Lung microvascular endothelial cell (primary cell): ENCODE results near the gene CAPRIN1. TPM values are rescaled to one million over a fixed set of nuclear protein-coding genes. Genes with fewer than 3 reads are reported as not detected.

Experiments used
- DNase-seq, 2 donors: peaks; one replicate each; pipeline versions ENCODE4 v3.0.0 to v3.0.0-alpha.2; 2010; ENCODE audit warnings: low read depth in 2 of 2
- total RNA-seq: library from RNA; depleted of rRNA; stranded (reverse); fragments of >200 nt; gene quantifications from 2 replicates; pipeline ENCODE4 v1.2.1, GENCODE V29; 2014

The CAPRIN1 gene, protein sequence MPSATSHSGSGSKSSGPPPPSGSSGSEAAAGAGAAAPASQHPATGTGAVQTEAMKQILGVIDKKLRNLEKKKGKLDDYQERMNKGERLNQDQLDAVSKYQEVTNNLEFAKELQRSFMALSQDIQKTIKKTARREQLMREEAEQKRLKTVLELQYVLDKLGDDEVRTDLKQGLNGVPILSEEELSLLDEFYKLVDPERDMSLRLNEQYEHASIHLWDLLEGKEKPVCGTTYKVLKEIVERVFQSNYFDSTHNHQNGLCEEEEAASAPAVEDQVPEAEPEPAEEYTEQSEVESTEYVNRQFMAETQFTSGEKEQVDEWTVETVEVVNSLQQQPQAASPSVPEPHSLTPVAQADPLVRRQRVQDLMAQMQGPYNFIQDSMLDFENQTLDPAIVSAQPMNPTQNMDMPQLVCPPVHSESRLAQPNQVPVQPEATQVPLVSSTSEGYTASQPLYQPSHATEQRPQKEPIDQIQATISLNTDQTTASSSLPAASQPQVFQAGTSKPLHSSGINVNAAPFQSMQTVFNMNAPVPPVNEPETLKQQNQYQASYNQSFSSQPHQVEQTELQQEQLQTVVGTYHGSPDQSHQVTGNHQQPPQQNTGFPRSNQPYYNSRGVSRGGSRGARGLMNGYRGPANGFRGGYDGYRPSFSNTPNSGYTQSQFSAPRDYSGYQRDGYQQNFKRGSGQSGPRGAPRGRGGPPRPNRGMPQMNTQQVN
- 119 and 133 TPM in 2 replicates for total RNA-seq

DNA sequence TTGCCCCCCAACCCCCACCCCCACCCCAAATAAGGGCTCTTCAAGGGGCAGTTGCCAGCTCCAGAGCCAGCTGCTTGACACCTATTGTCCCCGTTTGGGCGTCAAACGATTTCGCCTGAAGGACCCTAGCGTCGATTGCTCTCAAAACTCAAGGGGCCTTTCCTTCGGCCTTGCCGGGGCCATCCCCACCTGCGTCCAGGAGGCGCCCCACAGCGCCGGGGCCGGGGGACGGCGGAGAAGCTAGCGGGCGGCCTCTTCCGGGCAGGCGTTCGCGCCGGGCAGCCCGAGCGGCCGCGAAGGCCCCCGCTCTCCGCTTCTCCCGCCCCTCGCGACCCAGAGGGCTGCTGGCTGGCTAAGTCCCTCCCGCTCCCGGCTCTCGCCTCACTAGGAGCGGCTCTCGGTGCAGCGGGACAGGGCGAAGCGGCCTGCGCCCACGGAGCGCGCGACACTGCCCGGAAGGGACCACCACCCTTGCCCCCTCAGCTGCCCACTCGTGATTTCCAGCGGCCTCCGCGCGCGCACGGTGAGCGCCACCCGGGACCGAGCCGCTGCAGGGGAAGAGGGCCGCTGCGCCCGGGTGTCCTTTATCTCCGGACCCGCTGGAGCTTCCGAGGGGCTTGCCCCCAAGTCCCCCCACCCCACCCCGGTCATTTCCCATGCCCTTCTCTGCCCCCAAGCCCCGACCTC, at the start of gene CAPRIN1:
TSS of gene CAPRIN1 (plus strand) at position 383 of the 687 bp plus-strand sequence. CDS start 690 bp downstream, outside the sequence.
- peak; percentile 89 to 92 for DNase-seq

DNA sequence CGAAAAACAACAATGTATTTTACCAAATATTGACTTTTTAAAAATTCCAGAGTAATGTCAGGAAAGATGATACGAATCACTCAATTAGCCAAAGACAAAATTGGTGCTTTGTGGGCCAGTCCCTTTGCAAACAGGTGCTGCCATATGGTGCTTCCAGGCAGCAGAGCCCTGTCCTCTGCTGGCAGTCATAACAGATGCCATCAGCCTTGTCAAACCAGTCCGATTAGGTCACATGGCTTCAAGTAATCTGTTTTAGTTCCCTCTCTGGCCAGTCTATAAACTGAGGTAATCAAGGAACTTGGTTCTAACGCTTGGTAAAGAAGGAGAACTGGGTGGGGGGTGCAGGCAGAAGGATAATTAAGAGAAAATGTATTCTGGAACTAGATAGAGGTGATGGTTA, 49.1 kb upstream of the CAPRIN1 start:
- no peak for DNase-seq

DNA sequence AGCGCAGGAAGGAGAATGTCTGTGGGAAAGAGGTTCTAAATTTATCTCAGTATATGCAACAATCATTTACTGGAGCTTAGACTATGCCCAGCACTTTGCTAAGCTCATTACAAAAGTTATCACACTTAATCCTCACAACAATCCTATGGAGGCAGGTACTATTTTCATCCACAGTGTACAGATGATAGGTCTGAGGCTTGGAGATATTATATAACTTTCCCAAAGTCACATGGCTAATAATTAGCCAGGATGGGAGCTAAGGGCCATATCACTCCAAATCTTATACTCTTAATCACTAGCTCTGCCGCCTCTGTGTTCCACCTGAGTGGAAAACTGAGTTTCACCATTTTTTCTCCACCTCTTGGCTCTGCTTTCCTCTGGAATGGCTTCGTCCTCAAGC, 47.3 kb upstream of the CAPRIN1 start:
- no peak for DNase-seq

GRCh38 chr11:34006876-34007275, 44.7 kb upstream of the CAPRIN1 start:
- DNase-seq, result no peak

DNA sequence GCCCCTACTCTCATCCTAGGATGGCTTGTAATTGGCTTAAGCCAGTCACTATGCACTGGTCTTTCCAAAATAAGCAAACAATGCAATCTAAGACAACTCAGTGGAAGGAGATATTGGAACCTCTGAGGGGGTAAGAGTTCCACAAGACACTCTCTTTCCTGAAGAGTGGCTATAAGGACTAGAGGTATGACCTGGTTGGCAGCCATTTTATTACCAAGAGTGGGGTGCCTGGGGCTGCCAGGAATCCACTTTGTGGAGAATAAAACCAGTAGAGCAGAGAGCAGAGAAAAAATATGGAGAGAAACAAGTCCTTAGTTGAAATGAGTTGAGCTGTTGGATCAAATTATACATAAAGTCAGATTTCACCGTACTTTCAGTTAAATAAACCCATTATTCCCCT, 38.8 kb upstream of the CAPRIN1 start:
- no peak for DNase-seq

GRCh38 chr11:34013898-34014571, 37.5 kb upstream of the CAPRIN1 start:
- DNase-seq, result no peak

GRCh38 chr11:34021977-34022735, 29.4 kb upstream of the CAPRIN1 start:
- no peak for DNase-seq

DNA sequence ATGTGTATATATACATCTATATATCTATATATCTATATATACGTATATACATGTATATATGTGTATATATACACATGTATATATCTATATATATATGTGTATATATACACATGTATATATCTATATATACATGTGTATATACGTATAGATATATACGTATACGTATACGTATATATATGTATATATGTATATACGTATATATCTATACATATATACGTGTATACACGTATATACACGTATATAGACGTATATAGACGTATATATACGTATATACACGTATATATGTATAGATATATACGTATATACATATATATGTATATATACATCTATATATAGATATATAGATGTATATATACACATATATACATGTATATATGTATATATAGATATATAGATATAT, 25.1 kb upstream of the CAPRIN1 start:
- no peak for DNase-seq

- DNase-seq, result no peak
Measured at GRCh38 chr11:34027516-34028408, 23.8 kb upstream of the CAPRIN1 start.

DNA sequence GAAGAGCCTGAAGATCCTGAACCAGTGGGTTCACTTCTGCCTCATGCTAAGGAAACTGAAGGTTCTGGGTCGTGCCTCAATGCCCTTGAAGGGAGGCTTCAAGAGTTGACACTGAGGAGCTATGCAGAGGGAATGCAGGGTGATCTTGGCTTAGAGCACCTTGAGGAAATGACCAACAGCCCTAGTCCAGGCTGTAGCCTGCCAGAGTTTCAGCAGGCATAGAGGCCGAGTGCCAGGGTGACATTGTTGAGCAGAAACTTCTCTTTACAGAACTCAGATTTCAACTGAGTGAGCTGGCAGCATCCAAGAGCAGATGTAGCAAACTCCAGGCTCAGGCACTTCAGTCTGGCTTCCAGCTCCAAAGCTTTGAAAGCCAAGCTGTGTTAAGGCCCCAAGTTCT, 23.1 kb upstream of the CAPRIN1 start:
- peak in 1 of 2 donors; percentile 7 for DNase-seq

GRCh38 chr11:34029176-34029575, 22.4 kb upstream of the CAPRIN1 start:
- DNase-seq, result peak in 1 of 2 donors; percentile 7

- no peak for DNase-seq
Measured at GRCh38 chr11:34030382-34030781, 21.1 kb upstream of the CAPRIN1 start.

DNA sequence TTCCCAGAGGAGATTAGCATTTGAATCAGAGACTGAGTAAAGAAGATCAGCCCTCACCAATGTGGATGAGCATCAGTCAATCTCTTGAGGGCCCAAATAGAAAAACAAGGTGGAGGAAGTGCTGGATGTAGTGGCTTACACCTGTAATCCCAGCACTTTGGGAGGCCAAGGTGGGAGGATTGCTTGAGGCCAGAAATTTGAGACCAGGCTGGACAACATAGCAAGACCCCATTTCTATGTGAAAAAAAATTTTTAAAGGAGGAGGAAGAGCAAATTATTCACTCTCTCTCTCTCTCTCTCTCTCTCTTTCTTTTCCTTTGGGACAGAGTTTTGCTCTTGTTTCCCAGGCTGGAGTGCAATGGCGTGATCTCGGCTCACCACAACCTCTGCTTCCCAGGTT, 18.1 kb upstream of the CAPRIN1 start:
- DNase-seq, result no peak

DNA sequence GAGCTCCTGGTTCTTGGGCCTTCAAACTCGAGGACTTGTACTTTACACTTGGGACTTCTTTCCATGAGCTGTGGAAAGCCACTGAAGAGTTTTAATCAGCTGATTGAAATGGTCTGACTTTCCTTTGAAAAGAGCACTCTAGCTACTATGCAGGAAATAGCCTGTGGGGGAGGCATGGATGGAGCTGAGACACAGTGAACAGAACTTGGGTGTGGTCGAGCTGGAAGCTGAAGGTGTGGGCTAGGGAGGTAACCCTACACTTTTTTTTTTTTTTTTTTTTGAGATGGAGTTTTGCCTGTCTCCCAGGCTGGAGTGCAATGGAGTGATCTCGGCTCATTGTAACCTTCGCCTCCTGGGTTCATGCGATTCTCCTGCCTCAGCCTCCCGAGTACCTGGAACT, 17.5 kb upstream of the CAPRIN1 start:
- DNase-seq, result no peak

DNA sequence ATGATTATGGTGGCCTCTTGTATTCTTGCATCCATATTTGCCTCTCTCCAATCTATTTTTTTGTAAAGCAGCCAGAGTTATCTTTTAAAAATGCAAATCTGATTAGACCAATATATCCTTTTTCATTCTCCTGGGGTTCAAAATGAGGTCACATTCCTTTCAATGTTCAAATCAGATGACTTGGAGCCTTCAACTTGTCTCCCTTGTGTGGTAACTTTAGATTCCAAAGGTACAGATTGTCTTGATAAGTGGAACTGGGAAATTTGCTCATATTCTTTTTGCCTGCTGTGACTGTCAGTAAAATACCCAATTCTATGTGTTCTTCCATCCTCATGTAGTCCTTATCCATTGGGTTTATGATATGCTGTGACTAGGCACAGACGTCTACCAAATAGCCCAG, 15.1 kb upstream of the CAPRIN1 start:
- no peak for DNase-seq

DNA sequence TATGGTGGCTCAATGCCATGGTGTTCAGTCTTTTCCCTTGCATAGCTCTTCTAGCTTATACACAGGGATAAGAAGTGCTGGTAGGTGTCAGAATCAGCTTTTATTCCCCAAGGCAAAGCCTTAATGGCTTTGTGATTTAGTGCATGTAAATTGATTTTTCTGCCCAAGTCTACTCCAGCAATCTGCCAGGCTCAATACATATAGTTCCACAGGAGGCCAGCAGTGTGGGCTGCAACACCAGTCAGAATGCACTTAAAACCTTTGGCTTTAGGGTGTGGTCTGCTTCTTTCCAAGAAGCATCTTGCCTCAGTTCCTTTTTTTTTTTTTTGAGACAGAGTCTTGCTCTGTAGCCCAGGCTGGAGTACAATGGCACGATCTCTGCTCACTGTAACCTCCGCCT, 14.5 kb upstream of the CAPRIN1 start:
- no peak for DNase-seq

DNA sequence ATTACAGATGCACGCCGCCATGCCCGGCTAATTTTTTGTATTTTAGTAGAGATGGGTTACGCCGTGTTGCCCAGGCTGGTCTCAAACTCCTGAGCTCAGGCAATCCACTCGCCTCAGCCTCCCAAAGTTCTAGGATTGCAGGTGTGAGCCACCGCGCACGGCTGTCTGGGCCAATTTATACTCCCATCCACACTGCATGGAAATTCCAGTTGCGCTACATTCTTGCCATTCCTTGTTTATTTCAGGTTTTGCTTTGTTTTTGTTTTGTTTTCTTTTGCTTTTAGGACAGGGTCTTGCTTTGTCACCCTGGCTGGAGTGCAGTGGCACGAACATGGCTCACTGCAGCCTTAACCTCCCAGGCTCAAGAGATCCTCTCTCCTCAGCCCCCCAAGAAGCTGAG, 11.0 kb upstream of the CAPRIN1 start:
- DNase-seq, result no peak

- DNase-seq, result peak in 1 of 2 donors; percentile 84
Measured at GRCh38 chr11:34044664-34045485, 6.7 kb upstream of the CAPRIN1 start.

DNA sequence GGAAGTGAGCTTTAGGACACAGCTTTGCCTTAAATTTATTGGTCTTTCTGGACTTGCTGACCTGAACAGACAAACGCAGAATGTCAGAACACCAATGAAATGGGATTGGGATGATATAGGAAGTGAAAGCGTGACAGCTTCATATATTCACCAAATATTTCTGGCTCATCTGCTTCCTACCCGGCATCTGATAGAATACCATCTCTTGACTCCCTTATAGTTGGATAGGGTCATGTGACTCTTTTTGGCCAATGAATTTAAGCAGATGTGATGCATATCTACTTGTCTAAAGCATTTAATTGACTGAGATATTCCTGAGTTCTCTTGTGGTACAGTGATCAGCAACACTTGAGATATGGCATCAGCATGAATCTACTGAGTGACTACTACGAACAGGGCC, 2.5 kb upstream of the CAPRIN1 start:
- DNase-seq, result peak in 1 of 2 donors; percentile 31
